ENCODE measurements around the gene FSTL3.
"Not testable (repeated sequence)": the region's sequence is repeated elsewhere in the genome, so short reads cannot be mapped to it uniquely, and the experiment has no call there.

The FSTL3 gene

DNA sequence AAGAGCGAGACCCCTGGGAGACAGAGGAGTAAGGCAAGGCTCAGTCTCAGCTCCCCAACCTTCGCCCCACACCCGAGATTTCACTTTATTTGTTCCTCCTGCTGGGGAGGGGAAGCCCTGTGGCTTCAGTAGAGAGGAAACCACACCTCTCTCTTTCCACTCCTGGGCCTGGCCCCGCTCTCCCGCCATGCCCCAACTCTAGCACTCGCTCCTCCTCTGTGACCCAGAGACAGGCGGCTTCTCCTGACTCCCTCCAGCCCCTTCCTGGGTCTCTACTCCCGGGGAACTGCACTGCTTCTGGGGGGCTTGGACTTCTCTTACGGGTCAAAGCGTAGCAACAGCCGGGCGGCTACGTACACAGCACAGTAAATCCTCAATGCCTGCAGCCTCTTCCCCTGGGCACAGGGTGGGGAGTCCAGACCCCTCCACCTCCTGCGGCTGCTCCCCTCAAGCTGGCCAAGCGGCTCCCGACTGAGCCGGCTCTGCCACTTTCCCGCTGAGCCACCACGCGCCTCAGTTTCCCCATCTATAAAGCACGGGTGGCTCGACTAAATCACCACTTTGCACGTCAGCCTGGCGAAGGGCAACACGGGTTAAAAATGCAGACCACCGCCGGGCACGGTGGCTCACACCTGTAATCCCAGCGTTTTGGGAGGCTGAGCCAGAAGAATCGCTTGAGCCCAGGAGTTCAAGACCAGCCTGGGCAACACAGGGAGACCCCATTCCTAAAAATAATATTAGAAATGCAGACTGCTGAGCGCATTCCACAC lies 14.6 kb upstream of the FSTL3 start:
- no peak for DNase-seq (ENCODE audit: low read depth, low spot score)

- no peak for DNase-seq (ENCODE audit: low read depth, low spot score)
Observed at GRCh38 chr19:662207-662961, 13.8 kb upstream of the FSTL3 start.

DNA sequence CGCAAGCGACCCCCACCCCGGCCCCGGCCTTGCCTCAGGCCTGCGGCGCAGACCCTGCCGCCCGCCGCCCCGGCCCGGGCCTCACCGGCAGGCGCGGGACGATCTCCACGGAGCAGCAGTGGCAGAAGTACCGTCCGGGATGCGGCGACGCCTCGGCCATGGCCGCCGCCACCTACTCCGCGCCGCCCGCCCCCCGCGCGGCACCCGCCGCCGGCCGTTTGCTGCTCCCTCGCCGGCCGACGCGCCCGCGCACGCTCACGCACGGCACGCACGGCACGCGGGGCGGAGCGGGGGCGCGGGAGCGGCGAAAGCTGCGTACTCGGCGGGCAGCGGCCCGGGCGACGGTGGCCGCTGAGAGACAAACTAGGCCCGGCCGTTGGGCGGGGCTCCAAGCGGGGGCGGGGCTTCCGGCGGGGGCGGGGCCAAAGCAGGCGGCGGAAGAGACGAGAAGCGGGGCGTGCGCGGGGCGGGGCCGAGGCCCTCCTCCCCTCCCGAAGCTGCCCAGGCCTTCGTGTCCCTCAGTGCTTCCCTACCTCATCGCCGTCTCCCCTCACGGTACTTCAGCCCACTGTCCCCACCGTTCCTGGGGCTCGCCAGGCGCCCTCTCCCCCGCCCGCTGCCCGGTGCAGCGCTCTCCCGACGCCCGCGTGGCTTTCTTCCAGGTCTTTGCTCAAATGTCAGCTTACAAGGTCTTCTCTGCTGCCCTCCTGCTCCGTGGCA lies 13.1 kb upstream of the FSTL3 start, which contains the start of gene RNF126:
RNF126 (minus strand) TSS at position 253 of the 720 bp plus-strand sequence; CDS start at position 160, 93 bp downstream.
- peak; percentile 47 for DNase-seq (ENCODE audit: low read depth, low spot score)

DNA sequence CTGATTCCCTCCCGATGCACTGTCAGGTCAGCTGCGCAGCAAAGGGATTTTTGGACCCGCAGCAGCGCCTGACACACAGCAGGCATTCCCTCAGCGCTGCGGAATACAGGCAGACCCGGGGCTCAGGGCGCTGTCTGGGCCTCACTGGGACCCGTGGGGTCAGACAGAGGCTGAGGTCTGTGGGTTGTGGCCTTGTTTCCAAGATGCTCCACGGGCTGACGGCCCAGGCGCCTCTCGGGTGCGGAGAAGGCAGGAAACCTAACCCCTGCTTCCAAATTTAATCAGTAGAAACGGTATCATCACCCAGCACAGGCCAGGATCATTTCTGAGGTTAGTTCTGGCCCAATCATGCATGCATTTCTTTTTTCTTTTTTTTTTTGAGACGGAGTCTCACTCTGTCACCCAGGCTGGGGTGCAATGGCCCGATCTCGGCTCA lies 12.5 kb upstream of the FSTL3 start:
- no peak for DNase-seq (ENCODE audit: low read depth, low spot score)

GRCh38 chr19:664913-665443 lies 11.2 kb upstream of the FSTL3 start:
- peak; percentile 50 for DNase-seq (ENCODE audit: low read depth, low spot score)

GRCh38 chr19:666985-667573 lies 9.1 kb upstream of the FSTL3 start:
- not testable (repeated sequence) for DNase-seq (ENCODE audit: low read depth, low spot score)

- DNase-seq (ENCODE audit: low read depth, low spot score) = not testable (repeated sequence)
Observed at GRCh38 chr19:668675-669434, 7.3 kb upstream of the FSTL3 start.

DNA sequence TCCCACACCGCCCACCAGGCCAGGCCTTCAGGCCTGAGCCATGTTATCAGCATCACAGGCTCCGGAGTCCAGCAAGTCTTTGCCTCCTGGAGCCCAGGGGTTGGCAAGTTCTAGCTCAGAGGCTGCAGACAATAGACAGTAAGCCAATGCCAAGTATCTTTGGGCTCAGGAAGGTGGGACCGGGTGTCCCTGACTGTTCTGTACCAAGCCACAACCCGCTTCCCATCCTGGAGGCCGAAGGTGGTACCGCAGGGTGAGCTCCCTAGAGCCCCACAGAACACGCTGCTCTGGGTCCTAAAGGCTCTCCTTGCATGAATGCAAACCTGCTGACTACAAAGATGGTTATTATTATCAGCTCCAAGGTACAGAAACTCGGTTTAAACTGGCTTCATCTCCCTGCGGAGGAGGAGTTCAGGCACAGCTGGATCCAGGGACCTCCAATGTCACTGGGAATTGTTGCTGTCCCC lies 5.5 kb upstream of the FSTL3 start:
- DNase-seq (ENCODE audit: low read depth, low spot score) = no peak

- DNase-seq (ENCODE audit: low read depth, low spot score) = no peak
Observed at GRCh38 chr19:674282-675151, 1.7 kb upstream of the FSTL3 start.

GRCh38 chr19:676007-676338 lies 219 bp upstream of the FSTL3 start:
- no peak for DNase-seq (ENCODE audit: low read depth, low spot score)

DNA sequence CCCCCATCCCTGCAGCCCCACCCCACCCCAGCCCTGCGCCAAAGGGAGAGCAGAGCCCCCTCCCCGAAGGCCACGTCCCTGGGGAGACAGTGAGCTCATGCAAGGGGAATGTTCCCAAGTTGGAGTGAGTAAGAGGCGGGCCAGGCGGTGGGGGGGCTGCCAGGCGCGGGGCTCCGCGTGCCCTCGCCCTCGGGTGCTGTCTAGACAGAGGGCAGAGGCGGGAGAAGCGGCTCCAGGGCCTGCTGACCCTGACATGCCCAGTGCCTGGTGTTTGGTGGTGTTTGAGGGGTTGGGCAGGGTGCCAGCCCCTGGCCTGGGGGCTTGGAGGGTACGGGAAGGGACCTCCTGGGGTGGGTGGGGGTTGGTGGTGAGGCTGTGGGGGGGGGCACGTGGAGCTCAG lies 1.0 kb downstream of the FSTL3 start:
- no peak for DNase-seq (ENCODE audit: low read depth, low spot score)

DNA sequence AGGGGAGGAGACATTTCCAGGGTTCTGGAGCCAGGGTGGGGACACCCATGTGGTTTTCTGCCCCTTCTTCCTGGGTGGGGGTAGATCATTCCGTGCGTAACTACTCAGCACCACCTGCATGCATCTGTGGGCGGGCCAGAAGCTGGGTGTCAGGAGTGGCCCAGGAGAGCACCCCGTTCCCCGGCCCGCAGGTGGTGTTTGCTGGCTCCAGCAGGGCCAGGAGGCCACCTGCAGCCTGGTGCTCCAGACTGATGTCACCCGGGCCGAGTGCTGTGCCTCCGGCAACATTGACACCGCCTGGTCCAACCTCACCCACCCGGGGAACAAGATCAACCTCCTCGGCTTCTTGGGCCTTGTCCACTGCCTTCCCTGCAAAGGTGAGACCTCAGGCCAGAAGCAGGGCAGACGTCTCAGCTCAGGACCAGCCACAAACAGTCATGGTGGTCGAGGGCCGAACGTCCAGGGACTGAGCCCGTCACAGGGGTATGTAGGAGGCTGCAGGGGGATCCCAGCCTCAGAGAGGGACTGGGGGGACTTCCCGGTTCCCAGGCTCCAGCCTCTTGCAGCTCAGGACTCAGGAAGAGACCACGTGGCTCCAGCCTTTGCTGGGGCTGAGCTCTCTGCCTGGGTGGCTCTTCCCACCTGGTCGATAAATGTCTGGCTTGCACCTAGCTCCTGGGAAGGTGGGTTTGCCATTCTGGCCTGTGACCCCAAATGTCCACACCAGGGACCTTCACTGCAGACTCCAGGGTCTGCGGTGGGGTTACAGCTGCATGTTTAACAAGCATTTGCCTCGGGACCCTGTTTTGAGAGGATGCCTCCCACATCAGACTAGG lies 1.6 kb downstream of the FSTL3 start:
- DNase-seq (ENCODE audit: low read depth, low spot score) = no peak

DNA sequence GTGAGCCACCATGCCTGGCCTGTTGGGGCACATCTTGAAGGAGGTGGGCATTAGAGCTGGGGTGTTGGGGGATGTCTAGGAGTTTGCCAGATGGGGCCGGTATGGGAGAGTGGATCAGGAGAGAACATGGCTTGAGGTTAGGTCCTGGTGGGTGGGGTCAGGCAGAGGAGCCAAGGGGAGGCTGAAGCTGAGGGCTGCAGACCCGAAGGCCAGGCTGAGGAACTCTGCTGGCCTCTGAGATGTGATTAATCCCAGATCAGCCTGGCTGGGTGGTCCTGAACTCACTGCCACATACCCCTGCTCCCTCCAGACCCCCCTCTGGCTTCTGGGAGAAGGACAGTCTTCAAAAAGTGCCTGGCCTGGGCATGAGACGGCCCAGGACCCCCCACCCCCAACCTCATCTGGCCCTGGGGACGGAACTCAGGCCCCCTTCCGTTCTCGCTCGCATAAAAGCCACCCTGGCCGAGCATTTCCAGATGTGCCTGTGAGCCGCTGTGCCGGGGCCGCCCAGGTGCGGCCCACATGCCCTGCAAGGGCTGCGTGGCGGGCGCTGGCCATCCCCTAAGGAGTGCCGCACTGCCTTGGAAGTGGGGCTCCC lies 2.7 kb downstream of the FSTL3 start:
- DNase-seq (ENCODE audit: low read depth, low spot score) = no peak

- DNase-seq (ENCODE audit: low read depth, low spot score) = no peak
Observed at GRCh38 chr19:679418-680286, 3.5 kb downstream of the FSTL3 start.

DNA sequence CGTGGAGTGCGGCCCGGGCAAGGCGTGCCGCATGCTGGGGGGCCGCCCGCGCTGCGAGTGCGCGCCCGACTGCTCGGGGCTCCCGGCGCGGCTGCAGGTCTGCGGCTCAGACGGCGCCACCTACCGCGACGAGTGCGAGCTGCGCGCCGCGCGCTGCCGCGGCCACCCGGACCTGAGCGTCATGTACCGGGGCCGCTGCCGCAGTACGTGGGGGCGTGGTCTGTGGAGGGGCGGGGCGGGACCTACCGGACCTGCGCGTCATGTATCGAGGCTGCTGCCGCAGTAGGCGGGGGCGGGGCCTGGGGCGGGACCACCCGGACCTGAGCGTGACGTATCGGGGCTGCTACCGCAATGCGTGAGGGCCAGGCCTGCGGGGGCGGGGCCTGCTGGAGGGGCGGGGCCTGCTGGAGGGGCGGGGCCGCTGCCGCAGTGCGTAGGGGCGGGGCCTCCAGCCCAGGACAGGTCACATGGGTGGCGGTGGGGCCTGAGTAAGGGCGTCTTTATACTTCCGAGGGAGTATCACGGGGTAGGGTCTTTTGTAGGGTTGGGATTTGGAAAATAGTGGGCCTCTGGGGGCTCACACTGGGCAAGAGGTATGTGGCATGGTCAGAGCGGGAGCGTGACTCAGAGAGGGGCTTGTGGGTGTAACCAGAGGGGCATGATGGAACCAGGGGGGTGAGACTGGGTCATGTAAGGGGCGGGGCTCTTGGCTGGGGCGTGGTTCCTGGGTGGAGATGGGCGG lies 4.3 kb downstream of the FSTL3 start:
- DNase-seq (ENCODE audit: low read depth, low spot score) = no peak

GRCh38 chr19:681029-682019 lies 5.1 kb downstream of the FSTL3 start:
- no peak for DNase-seq (ENCODE audit: low read depth, low spot score)

All from iPS DF 19.7 (cell line).